ENCODE data around the gene CNOT9. TPM values are rescaled to one million over a fixed set of nuclear protein-coding genes. Genes with fewer than 3 reads are reported as not detected.
A peak's percentile ranks its signal among the peaks of the same experiment; 100 is the strongest.

CNOT9 gene
- total RNA-seq, 1 donor from 2014 or later: 29.4 TPM

DNA sequence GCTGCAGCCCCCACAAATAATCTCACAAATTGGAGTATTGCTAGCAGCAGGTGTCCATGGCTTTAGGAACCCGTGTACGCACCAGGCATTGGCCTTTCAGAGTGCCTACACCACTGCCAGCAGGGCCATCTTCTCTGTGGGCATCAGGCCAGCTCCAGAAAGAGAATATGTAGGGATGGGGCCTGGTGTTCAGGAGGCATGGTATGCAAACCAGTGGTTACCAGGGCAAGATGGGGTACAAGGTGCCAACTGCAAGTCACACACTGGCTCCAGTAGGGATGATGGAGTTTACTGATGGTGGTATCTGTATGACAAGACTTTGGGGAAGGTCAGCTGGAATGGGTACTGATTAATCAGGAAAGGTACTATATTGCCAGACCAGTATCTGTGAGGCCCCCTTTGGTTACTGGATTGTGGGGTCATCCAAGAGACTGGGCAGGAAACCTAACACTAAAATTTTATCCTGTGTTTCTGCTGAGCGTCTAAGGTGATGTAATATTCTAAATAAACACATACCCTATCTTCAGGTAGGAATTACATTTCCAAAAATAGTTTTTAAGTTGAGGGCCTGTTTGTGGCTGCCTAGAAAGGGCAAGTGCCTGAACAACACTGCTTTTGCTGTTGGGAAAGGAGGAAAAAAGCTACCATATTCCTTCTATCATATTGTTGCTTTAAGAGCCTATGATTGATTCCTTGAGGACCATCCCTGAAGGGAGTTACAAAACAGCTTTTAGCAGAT, 9.0 kb downstream of the CNOT9 start:
- DNase-seq (ENCODE audit: low read depth): no peak

DNA sequence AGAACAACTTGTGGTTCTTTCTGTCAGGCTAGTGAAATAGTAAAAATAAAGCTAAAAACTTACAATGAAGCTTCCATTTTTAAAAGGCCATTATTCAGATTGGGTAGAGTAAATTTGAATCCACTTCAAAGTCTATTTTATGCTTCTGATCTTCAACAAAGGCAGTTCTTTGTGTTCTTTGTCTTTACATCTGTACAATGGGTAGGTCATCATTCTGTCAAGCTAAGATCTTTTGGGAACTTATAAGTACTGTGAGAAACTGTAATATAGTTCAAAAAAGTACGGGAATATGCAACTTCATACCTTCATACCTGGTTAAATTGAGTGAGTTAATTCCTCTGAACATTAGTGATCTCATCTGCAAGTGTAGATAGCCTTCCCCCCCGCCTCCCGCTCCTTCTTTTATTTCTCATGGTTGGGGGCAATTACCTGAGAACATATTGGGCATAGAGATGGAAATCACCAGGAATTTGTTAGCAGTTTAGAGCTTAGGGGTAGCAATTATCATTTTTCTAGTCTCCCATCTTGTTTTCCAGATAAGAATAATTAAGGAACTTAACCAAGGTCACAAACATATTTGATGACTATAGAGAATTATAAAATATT, 9.7 kb downstream of the CNOT9 start:
- DNase-seq (ENCODE audit: low read depth): no peak

- DNase-seq (ENCODE audit: low read depth): peak; percentile 71
Measured at GRCh38 chr2:218582076-218582475, 13.4 kb downstream of the CNOT9 start.

- DNase-seq (ENCODE audit: low read depth): peak; percentile 25
Measured at GRCh38 chr2:218583983-218584850, 15.6 kb downstream of the CNOT9 start.

DNA sequence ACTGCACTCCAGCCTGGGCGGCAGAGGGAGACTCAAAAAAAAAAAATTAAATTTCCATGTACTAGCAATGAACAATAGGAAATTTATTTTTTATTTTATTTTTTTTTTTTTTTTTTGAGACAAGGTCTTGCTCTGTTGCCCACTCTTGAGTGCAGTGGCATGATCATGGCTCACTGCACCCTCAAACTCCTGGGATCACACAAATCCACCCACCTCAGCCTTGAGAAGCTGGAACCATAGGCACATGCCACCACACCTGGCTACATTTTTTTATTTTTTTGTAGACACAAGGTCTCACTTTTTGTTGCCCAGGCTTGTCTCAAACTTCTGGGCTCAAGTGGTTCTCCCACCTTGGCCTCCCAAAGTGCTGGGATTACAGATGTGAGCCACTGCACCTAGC, 16.9 kb downstream of the CNOT9 start:
- DNase-seq (ENCODE audit: low read depth): no peak

- peak; percentile 81 for DNase-seq (ENCODE audit: low read depth)
Measured at GRCh38 chr2:218605432-218605831, 36.8 kb downstream of the CNOT9 start.

GRCh38 chr2:218607436-218608115, 38.9 kb downstream of the CNOT9 start, which contains the start of gene PLCD4:
TSS of gene PLCD4 (plus strand) at chr2:218607899. CDS start at chr2:218615740, 7,841 bp downstream.
- peak; percentile 76 for DNase-seq (ENCODE audit: low read depth)

DNA sequence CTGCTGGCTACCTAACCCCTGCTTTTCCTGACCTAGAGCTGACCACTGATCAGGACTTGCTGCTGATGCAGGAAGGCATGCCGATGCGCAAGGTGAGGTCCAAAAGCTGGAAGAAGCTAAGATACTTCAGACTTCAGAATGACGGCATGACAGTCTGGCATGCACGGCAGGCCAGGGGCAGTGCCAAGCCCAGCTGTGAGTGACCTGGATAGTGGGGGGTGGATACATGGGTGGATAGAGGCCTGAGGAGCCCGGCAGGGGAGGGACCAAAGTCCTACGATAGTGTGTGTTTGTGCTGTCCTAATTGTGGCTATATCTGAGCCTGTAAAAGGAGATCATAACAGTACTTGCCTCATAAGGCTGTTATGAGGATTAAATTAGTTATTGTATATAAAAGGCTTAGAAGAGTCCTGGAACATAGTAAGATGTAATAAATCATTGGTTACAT, 47.3 kb downstream of the CNOT9 start:
- no peak for DNase-seq (ENCODE audit: low read depth)

- peak; percentile 37 for DNase-seq (ENCODE audit: low read depth)
Measured at GRCh38 chr2:218618102-218618860, 49.6 kb downstream of the CNOT9 start.

GRCh38 chr2:218621007-218621406, 52.4 kb downstream of the CNOT9 start:
- no peak for DNase-seq (ENCODE audit: low read depth)

DNA sequence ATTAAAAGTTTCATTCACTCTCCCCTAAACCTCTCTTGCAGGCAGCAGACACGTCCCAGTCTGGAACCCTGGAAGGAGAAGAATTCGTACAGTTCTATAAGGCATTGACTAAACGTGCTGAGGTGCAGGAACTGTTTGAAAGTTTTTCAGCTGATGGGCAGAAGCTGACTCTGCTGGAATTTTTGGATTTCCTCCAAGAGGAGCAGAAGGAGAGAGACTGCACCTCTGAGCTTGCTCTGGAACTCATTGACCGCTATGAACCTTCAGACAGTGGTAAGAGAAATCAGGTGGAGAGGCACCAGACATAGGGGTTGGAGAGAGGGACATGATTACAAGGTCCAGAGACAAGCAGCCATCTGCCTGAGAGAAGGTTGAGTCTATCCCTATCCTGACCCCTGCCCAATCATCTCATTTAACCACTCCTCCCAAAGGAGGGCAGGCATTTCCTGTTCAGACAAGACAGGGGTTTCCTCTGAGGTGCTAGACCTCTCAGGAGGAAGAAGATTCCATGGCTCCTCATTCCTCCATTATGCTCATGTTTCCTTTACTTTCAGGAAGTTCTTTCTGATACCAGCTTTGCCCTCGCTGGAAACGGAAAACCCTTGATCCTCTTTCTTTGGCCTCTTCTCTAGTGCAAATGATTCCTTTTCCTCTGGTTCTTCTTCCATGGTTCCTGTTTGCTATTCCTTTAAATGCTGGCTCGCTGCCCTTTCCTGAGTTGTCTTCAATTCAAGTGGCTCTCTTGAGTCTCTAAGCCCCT, 54.1 kb downstream of the CNOT9 start:
- peak; percentile 39 for DNase-seq (ENCODE audit: low read depth)

GRCh38 chr2:218623366-218623705, 54.7 kb downstream of the CNOT9 start:
- DNase-seq (ENCODE audit: low read depth): no peak

DNA sequence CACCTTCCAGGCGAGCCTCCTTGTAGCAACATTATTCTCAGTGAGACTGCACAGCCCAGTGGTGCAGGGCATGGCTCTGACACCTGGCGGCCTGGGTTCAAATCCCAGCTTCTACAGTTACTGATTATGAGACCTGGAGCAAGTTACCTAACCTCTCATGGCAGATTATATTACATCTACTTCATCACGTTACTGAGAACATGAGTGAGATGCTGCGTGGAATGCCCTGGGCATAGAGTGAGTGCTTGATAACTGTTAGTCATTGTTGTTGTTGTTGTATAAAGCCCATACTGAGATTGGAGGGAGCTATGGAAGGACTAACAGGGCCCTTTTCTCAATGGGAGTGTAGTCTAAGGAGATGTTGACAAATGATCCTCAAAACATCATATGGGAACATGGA, 57.7 kb downstream of the CNOT9 start:
- no peak for DNase-seq (ENCODE audit: low read depth)

DNA sequence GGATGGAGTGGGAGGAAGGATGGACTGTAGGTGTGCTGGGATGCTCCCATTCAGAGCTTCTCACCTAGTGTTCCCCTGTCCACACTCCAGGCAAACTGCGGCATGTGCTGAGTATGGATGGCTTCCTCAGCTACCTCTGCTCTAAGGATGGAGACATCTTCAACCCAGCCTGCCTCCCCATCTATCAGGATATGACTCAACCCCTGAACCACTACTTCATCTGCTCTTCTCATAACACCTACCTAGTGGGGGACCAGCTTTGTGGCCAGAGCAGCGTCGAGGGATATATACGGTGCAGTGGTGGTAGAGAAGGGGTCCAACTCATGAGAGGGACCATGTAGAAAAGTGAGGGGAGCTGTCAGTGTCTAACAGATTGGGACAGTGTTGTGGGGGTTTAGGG, 59.3 kb downstream of the CNOT9 start:
- DNase-seq (ENCODE audit: low read depth): no peak

DNA sequence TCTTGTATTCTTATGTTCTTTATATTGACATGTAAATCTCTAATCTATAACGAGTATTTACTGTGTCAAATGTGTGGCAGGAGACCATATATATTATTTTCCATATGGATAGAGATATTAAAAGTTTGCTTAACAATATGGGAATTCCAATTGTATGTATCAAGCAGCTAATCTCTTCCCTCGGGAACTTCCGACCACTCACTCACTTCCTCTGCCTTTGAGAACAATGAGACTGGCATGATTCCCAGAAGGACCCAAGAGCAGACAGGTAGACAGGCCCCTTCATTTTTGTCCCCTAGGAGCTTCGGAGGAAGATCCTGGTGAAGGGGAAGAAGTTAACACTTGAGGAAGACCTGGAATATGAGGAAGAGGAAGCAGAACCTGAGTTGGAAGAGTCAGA, 63.2 kb downstream of the CNOT9 start:
- DNase-seq (ENCODE audit: low read depth): peak; percentile 41

DNA sequence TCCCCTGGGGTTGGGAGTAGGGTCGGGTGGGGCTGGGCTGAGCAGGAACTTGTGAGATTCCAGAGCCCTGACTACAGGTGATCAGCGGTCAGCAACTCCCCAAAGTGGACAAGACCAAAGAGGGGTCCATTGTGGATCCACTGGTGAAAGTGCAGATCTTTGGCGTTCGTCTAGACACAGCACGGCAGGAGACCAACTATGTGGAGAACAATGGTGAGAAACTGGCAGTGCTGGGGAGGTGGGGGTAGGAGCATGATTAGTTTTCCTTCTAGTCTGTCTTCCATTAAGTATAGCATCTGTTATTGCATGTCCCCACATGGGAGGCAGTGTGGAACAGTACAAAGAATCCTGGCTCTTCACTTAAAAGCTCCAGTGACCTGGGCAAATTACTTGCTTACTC, 67.1 kb downstream of the CNOT9 start:
- no peak for DNase-seq (ENCODE audit: low read depth)

- DNase-seq (ENCODE audit: low read depth): no peak
Measured at GRCh38 chr2:218638372-218638771, 69.7 kb downstream of the CNOT9 start.

GRCh38 chr2:218642121-218642656, 73.5 kb downstream of the CNOT9 start:
- DNase-seq (ENCODE audit: low read depth): no peak

- DNase-seq (ENCODE audit: low read depth): no peak
Measured at GRCh38 chr2:218642786-218643185, 74.1 kb downstream of the CNOT9 start.

GRCh38 chr2:218643751-218644310, 75.2 kb downstream of the CNOT9 start:
- peak; percentile 6 for DNase-seq (ENCODE audit: low read depth)

All from renal cortical epithelial cell (primary cell).